Lower leg skin (tissue), 3 donors: ENCODE results near the gene KTN1.

Experiments
- POLR2A ChIP-seq, 2 donors: fragments of 450-650 bp; IDR thresholded peaks; one replicate each; pipeline ENCODE4 v1.6.1; 2016 to 2017; ENCODE audit warnings: antibody characterized with exemption in 2 of 2, mild to moderate bottlenecking in 1 of 2, moderate library complexity in 1 of 2
- TF ChIP-seq, protein P1 (sequence below), 3 donors: fragments of 450-650 bp; IDR thresholded peaks; one replicate each; pipeline ENCODE4 v1.5.1; 2016; ENCODE audit warnings: antibody characterized with exemption in 3 of 3, mild to moderate bottlenecking in 3 of 3, moderate library complexity in 2 of 3

DNA sequence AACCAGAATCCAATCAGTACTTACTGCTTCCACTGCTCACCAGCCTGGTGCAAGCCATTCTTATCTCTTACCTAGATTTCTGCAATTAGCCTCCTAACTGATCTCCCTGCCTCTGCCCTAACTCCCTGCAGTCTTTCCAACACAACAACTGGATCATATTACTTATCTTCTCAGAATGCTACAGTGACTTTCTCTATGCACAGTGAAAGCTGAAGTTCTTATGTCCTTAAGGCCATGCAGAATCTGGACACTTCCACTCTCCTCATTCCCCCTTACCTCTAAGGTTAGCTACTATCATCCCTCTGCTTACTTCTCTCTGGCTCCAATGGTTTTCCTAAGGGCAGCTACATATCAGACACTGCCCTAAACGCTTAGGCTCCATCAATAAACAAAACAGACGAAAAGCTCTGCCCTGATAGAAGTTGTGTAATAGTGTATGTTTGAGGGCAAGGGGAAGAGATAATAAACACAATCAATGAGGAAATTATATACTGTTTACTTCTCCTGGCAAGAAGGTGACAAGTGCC, 4.0 kb downstream of the KTN1 start:
- TF ChIP-seq, protein P1, sequence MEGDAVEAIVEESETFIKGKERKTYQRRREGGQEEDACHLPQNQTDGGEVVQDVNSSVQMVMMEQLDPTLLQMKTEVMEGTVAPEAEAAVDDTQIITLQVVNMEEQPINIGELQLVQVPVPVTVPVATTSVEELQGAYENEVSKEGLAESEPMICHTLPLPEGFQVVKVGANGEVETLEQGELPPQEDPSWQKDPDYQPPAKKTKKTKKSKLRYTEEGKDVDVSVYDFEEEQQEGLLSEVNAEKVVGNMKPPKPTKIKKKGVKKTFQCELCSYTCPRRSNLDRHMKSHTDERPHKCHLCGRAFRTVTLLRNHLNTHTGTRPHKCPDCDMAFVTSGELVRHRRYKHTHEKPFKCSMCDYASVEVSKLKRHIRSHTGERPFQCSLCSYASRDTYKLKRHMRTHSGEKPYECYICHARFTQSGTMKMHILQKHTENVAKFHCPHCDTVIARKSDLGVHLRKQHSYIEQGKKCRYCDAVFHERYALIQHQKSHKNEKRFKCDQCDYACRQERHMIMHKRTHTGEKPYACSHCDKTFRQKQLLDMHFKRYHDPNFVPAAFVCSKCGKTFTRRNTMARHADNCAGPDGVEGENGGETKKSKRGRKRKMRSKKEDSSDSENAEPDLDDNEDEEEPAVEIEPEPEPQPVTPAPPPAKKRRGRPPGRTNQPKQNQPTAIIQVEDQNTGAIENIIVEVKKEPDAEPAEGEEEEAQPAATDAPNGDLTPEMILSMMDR (IDR thresholded peaks at IDR 0.05) = no peak
- TF ChIP-seq POLR2A (IDR thresholded peaks at IDR 0.05) = no peak
